GM15510 (cell line): Measurements from ENCODE around the gene WDR70.

Source experiments
- POLR2A ChIP-seq: IDR thresholded peaks from 3 replicates; pipeline ENCODE4 v1.6.1; 2011; ENCODE audit warnings: borderline replicate concordance; ENCODE audit not compliant: insufficient read length; ENCODE audit errors: extremely low read depth

WDR70 gene

GRCh38 chr5:37786862-37787519 is 407.9 kb downstream of the WDR70 start:
- no peak for TF ChIP-seq POLR2A

- TF ChIP-seq POLR2A: no peak
Observed at GRCh38 chr5:37787742-37788141, 408.6 kb downstream of the WDR70 start.

DNA sequence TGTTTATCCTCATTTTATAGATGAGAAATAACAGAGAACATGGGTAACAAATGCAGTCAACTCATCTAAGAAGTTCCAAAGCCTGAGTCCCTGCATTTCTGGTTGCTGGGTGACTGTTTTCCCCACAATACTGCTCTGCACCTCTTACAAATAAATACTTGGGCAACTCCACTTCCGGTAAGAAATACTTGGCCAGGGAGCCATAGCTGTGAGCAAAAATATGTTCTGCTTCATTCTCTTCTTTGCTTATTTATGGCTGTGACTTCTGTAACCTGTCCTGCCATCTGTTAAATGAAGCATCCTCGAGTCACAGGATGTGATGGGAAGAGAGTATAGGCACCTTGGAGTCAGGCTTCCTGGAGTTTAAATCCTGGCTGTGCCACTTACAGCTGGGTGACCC is 410.9 kb downstream of the WDR70 start:
- no peak for TF ChIP-seq POLR2A

DNA sequence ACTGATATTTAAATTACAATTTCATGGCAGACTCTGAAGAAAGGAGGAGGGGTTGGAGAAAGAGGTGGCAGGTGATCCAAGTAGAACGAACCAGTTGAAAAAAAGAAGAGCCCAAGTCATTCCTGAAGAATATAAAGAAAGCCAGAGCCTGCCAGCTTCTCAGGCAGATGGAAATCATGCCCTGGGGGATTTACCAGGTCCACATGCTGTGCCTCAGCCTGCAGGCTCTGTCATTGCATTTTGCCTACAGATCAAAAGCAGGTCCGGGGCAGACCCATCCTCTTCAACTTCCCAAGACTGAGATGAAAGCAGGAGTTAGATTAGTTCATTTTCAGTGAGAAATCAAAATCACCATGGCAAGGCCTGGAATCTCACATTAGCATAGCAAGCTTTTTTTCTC is 412.2 kb downstream of the WDR70 start:
- TF ChIP-seq POLR2A: no peak

DNA sequence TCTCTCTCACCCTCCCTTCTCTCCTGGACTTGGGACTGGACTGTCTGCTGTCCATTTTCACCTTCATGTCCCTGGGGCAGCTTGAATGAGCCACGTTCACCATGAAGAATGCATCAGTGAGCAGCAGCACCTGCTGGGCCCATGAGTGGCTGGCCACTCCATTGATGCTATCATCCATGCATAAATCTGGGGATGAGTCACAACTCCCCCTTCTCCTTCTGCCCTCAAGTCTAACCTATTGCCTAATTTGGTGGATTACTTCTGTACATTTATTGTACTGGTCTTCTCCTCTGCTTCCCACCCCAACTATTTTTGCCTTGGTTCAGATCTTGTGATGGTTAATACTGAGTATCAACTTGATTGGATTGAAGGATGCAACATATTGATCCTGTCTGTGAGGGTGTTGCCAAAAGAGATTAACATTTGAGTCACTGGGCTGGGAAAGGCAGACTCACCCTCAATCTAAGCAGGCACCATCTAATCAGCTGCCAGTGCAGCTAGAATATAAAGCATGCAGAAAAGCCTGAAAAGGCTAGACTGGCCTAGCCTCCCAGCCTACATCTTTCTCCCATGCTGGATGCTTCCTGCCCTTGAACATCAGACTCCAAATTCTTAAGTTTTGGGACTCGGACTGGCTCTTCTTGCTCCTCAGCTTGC is 414.0 kb downstream of the WDR70 start:
- TF ChIP-seq POLR2A: no peak

- TF ChIP-seq POLR2A: no peak
Observed at GRCh38 chr5:37799865-37800421, 420.8 kb downstream of the WDR70 start.

GRCh38 chr5:37801521-37801920 is 422.4 kb downstream of the WDR70 start:
- TF ChIP-seq POLR2A: no peak
